HG03520 (cell line): ENCODE measurements around the gene IPO11.
"Not testable (repeated sequence)": the region's sequence is repeated elsewhere in the genome, so short reads cannot be mapped to it uniquely, and the experiment has no call there.

ENCODE experiments used
- ATAC-seq: cut with Tn5 transposase; IDR thresholded peaks from one replicate; pipeline ENCODE4 v1.9.1; 2021; ENCODE audit warnings: mild to moderate bottlenecking, moderate library complexity; ENCODE audit not compliant: unreplicated experiment

The IPO11 gene

DNA sequence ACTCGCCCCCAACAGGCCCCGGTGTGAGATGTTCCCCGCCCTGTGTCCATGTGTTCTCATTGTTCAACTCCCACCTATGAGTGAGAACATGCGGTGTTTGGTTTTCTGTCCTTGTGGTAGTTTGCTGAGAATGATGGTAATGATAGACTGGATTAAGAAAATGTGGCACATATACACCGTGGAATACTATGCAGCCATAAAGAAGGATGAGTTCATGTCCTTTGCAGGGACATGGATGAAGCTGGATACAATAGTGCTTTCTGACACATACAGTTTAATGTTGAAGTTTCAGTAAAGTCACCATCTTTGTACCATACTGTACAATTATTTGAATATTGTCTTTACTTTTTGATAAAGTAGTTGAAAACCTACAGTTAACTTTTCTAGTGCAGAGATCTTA, 96.2 kb downstream of the IPO11 start:
- not testable (repeated sequence) for ATAC-seq

DNA sequence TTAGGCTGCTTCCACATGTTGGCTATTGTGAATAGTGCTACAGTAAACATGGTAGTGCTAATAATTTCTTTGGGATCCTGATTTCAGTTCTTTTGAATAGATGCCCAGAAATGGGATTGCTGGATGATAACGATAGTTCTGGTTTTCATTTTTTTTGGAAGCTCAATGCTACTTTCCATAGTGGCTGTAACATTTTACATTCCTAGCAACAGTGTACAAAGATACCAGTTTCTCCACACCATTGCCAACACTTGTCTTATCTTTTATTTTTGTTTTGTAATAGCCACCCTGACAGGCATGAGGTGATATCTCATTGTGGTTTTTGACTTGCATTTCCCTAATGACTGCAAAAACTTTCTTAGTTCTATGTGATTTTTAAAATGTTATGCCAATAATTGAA, 97.2 kb downstream of the IPO11 start:
- no peak for ATAC-seq

DNA sequence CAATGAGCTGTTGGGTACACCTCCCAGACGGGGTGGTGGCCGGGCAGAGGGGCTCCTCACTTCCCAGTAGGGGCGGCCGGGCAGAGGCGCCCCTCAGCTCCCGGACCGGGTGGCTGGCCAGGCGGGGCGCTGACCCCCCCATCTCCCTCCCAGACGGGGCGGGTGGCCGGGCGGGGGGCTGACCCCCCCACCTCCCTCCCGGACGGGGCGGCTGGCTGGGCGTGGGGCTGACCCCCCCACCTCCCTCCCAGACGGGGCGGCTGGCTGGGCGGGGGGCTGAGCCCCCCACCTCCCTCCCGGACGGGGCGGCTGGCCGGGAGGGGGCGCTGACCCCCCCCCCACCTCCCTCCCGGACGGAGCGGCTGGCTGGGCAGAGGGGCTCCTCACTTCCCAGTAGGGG, 100.5 kb downstream of the IPO11 start:
- ATAC-seq = not testable (repeated sequence)

DNA sequence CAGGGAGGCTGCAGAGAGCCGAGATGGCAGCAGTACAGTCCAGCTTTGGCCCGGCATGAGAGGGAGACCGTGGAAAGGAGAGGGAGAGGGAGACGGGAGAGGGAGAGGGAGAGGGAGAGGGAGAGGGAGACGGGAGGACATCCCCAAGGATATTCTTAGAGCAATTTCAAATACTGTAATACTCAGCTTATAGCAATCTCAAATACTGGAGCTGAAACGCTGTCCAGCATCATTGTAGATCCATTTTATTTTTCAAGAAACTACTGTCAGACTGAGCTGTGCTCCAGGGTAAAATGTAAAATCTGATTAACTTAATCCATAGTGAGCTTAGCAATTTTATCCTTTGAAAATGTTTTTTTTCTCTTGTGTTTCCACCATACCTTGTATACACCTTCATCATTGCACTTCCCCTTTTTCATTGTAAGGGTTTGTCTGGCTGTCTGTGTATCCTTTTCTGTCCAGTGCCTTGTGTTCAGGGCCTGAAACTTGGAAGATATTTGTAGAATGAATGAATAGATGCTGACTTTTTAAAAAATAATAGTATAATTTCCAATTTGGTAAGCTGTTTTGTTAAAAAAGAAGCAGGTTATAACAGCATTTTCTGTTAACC, 102.1 kb downstream of the IPO11 start:
- no peak for ATAC-seq

DNA sequence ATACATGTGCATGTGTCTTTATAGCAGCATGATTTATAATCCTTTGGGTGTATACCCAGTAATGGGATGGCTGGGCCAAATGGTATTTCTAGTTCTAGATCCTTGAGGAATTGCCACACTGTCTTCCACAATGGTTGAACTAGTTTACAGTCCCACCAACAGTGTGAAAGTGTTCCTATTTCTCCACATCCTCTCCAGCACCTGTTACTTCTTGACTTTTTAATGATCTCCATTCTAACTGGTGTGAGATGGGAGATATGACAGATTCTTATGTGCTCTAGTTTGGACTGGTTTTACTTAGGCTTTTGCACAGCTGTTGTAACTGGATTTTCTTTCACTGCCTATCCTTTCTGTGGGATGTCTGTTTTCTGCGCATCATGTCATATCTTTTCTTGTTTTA, 108.2 kb downstream of the IPO11 start:
- ATAC-seq = not testable (repeated sequence)

DNA sequence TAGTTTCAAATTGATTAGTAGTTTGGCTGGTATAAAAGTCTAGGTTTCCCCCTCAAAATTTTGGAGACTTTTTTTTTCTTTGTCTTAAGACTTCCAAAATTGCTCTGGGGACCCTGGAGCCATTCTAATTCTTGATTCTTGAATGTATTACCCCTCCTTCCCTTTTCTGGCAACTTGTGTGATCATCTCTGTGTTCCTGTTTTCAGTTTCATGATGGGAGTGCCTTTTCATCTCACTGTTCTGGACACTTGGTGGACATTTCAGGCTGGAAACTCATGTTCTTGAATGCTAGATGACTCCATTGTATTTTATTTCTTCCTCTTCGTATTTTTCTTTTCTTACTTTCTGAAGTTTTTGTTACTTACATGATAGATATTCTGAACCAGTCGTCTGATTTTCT, 108.8 kb downstream of the IPO11 start:
- ATAC-seq = no peak

DNA sequence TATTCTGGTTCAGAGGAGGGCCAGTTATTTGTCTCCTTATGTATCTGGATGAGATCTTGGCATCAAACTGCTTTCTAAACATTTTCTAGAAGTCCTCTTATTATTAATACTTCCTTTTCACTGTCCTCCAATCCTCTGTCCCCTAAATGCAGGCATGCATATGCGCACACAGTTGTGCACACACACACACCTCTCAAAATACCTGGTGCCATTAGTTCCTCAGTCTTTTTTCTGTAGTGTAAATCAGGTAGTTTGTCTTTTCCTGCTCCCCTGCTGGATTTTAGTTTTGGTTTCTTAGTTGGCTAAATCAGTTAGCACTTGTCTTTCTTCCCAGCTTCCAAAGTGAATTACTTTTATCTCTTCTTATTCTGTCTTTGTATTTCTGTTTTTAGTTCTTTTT, 110.2 kb downstream of the IPO11 start:
- ATAC-seq = no peak

DNA sequence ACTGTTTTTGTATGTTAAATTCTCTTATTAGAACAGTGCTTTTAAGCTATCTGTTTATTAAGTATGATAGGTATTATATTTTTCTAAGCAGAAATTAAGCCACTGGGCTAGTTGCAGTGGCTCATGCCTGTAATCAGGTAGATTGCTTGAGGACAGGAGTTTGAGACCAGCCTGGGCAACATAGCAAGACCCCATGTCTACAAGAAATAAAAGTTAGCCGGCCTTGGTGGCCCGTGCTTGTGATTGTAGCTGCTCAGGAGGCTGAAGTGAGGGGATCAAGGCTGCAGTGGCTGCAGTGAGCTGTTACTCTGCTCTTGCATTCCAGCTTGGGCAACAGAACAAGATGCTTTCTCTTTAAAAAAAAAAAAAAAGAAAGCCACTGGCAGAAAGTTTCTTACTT, 121.0 kb downstream of the IPO11 start:
- ATAC-seq = no peak

DNA sequence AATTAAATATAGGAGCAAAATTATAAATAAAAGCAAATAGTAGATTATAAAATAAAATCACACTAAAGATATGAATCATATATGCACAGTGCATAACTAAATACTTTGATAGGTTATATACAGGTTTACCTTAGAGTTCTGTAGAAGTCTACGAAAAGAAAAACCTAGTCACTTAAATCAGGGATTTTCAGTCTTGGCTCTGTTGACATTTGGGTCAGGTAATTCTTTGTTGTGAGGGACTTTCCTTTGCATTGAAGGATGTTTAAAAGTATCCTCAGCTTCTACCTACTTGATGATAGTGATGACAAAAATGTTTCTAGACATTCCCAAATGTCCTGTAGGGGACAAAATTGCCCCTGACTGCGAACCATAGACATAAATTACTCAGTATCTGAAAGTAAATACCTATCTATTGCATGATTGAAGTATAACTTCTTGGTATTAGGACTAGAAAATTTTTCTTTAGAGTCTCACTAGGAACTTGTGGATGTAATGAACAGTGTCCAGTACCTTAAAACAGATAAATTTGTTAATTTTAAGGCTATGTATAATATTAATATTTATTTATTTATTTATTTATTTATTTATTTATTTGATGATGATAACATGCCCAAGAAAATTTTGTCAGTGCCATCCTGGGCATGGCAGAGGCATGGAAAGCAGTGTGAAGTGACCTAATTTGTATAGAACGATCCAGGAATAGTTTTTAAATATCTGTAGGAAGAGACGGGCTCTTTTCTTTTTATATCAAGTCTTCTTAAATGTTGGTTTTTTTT, 122.1 kb downstream of the IPO11 start:
- ATAC-seq = no peak

DNA sequence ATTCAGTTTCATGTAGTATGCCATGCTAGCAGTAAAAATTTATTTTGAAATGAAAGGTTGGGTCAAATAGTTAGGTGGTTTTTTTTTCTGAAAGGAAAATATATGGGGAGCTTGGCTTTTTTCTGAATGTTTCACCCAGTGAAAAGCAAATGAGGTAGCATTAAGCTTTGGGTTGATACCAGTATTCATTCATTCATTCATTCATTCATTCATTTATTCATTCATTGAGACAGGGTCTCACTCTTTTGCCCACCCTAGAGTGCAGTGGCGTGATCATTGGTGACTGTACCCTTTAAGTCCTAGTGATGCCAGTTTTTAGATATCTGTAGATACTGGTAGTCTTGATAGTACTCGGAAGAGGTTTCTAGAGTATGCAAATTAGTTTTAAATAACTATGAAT, 123.7 kb downstream of the IPO11 start:
- ATAC-seq = no peak

DNA sequence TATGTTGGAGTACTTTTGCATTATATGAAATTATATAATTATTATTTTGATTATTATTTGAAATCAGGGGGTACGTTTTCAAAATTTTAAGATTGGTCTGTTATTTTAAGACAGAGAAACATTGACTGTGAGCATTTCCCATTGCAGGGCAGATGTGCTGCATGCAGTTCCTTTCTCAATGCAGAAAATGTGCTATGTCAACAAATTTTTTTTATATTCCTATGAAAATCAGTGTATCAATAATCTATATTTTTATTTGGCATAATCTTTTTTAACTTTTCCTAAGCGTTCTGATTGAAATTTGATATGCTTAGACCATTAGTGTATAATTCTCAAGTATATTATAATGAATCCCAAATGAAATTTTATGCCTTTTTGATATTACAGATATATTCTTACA, 124.2 kb downstream of the IPO11 start:
- no peak for ATAC-seq

DNA sequence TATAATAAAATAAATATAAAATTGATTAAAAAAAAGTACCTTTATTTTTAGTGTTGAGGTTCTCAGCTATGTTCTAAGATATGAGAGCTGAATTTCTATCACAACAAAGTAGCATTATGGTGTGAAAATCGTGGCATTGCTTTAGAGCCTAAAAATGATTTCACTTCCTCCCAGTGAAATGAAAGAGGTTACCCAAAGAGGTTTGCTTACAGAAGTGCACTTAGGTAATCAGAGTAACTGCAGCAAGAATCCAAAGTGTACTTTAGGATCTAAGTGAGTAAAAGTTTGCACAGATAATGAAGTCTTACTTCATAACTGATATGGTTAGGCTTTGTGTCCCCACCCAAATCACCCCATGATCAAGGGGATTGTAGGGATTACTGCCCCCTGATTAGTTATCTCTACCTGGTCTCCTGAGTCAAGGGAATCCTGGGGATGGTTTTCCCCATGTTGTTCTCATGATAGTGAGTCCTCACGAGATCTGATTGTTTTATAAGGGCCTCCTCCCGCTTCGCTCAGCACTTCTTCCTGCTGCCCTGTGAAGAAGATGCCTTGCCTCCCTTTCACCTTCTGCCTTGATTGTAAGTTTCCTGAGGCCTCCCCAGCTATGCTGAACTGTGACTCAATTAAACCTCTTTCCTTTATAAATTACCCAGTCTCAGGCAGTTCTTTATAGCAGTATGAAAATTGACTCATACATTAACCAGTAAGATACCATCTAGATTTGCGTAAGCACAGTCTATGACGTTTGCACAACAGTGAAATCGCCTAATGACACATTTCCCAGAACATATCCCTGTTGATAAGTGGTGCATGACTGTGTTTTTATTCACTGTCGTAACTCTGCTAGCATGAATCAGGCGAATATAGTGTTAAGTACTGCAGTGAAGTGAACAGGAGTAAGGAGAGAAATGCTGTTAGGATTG, 125.7 kb downstream of the IPO11 start:
- no peak for ATAC-seq

DNA sequence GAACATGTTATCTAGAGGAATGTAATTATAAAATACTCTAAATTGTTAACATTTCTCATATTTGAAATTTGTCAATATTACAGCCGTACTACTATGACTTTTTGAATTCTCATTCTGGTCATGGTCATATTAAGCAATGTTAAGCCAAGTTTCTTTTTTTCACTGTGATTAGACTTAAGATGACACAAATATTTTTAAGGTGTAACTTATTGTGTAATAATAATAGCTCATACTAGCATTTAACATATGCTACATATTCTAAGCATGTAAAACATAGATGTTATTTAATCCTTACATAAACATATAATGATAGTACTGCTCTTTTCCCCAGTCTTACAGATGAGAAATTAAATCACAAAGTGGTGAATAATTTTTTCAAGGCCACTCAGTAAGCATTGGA, 130.2 kb downstream of the IPO11 start:
- no peak for ATAC-seq

DNA sequence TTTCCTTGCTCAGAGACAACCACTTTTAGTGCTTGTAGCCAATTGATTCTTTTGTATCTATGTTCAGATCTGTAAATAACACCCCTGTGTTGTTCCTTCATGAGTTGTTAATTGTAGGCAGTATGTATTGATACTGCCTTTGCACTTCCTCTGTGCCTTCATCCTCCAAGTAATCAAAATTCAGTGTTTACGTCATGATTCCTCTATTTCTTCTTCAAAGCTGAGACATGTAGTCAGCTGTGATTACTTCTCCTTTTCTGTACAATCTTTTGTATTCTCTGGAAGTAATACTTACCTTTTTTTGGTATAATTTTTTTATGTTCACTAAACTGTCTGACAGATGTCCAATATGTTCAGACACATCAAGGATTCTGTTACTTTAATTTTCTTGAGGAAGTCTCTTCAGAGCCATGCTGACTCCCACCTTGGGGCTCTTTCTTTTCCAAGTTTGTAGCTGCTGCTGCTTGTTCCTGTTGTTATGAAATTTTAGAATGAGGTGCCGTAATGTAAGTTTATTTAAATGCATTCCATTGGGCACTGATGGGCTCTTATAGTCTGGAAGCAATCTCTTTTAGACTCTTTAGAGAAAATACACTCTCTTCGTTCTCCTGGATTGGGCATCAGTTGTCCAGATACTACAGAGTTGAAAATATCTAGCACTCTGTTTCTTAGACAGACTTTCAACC, 135.5 kb downstream of the IPO11 start:
- ATAC-seq = no peak

DNA sequence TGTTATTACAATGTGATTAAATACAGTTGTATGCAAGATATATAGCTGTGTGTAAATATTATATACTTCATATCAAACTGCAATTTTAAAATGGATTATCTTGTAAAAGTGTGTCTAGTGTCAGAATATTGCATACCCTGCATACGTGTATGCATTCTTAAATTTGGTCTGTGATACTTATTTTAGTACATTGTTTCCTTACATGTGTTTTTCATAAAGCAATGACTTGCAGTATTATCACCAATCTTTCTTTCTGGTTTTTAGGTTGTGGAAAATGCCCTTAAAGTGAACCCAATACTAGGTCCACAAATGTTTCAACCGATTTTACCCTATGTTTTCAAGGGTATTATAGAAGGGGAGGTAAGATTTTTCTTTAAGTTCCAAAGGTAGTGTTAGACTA, 137.5 kb downstream of the IPO11 start:
- no peak for ATAC-seq

DNA sequence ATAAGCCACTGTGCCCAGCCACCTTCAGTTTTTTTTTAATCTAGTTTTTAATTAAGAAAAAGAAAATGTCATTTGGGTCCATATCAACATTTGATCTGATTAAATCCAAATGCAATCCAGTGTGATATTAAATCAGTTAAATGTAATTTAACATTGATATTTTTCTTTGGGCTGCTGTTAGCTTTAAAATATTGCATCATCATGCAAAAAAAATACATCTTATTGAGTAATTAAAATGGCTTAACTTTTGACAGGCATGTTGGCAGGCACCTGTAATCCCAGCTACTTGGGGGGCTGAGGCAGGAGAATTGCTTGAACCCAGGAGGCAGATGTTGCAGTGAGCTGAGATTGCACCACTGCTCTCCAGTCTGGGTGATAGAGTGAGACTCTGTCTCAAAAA, 143.4 kb downstream of the IPO11 start:
- no peak for ATAC-seq

DNA sequence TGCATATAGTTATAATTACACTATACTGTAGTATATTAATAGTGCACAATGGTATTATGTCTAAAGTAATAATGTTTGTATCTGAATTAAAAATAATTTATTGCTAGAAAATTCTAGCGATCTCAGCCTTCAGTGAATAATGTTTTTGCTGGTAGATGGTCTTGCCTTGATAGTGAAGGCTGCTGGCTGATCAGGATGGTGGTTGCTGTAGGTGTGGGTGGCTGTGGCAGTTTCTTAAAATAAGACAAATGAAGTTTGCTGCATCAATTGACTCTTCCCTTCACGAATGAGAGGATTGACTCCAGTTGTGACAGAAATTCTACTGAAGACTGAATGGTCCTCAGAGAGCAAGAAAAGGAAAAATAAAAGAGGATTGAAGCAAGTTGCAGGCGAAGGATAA, 146.4 kb downstream of the IPO11 start:
- ATAC-seq = no peak

DNA sequence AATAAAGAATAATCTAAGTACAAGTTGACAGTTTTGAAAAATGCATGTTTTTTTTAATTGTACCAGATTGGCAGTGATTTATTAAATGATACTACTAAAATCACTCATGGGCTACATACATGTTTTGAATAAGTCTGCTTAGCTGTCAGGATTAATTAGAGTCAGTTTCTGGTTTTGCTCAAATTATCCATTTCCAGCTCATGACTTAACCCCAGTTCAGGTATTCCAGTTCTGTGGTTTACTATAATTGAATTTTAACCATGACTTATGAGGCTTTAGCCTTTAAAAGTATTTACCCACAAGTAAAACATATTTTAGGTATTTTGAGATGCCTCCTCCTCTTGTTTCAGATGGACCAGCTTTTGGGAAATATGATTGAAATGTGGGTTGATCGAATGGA, 148.2 kb downstream of the IPO11 start:
- no peak for ATAC-seq

DNA sequence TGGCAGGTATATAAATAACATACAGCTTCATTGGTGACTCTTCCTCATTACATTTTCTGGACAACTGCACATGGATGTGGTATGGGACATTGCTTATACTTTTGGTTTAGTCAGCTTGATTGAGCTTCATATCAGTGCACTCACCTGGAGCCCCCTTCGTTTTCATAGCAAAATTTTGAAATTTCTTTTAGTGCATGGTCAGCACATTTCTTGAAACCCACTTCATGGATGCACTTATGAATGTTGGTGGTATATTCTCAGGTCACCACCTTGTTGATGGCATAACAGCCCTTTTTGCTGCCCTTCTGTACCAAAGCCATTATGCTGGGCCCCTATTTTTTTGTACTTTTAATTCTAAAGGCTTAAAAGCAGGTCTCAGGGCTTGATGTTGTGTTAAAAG, 149.3 kb downstream of the IPO11 start:
- no peak for ATAC-seq

DNA sequence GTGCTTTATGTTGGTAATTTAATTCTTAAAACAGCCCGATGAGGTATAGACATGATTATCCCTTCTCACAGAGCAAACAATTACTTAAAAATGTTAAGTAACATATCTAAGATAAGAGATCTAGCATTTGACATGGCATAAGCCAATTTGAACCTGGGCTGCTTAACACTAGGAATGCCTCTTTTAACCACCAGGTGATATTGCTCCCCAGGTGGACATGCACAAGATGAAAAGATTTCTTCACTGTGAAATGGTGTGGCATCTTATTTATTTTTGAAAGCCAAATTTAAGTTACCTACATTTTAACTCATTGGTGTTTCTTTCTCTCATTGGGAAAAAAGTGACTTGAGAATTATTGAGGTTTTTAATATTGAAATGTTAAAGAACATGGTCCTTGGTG, 150.3 kb downstream of the IPO11 start:
- no peak for ATAC-seq

DNA sequence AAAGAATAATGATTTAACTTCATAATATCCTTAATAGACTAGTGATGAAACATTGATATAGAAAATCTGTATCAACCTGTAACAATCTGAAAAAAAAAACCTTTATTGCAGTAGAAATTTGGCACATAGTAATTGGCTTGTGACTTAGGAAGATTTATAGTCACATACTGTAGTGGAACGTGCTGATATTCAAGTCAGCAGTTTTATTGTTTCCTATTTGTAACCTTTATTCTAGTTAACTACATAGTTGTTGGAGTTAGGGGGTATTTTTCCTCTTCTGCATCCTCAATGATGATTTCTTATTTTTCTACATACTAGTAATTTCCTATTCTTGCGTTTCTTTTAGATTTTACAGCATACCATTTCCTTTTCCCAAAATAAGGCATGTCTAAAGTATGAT, 151.5 kb downstream of the IPO11 start:
- no peak for ATAC-seq
